H9 (cell line): ENCODE data around the gene GET4. TPM values are rescaled to one million over a fixed set of nuclear protein-coding genes. Genes with fewer than 3 reads are reported as not detected.

Experiments
- DNase-seq: peaks from one replicate; pipeline ENCODE4 v3.0.0-alpha.2; 2017
- H2AFZ ChIP-seq: one replicate; pipeline ENCODE4 v1.6.1; 2013; ENCODE audit warnings: mild to moderate bottlenecking, low read length, control low read depth, moderate library complexity
- H2AK5ac ChIP-seq: 2 replicates; pipeline ENCODE4 v1.6.1; 2013; ENCODE audit warnings: low read length, control low read depth, mixed read lengths; ENCODE audit not compliant: insufficient read length
- H2BK120ac ChIP-seq: one replicate; pipeline ENCODE4 v1.6.1; 2013; ENCODE audit warnings: low read depth, mild to moderate bottlenecking, low read length, control low read depth, inconsistent platforms; ENCODE audit not compliant: poor library complexity, severe bottlenecking
- H2BK12ac ChIP-seq: 2 replicates; pipeline ENCODE4 v1.6.1; 2013; ENCODE audit warnings: low read length, control low read depth, mixed read lengths, low read depth; ENCODE audit not compliant: insufficient read length
- H2BK15ac ChIP-seq: 2 replicates; pipeline ENCODE4 v1.6.1; 2013; ENCODE audit warnings: low read depth, low read length, control low read depth
- H2BK20ac ChIP-seq: one replicate; pipeline ENCODE4 v1.6.1; 2013; ENCODE audit warnings: low read depth, mild to moderate bottlenecking, low read length, control low read depth, inconsistent platforms; ENCODE audit not compliant: poor library complexity, severe bottlenecking
- H2BK5ac ChIP-seq: 2 replicates; pipeline ENCODE4 v1.6.1; 2013; ENCODE audit warnings: low read length, control low read depth, mixed read lengths; ENCODE audit not compliant: insufficient read length
- H3K14ac ChIP-seq: 2 replicates; pipeline ENCODE4 v1.6.1; 2013; ENCODE audit warnings: low read length, control low read depth; ENCODE audit not compliant: insufficient read depth
- H3K18ac ChIP-seq: 2 replicates; pipeline ENCODE4 v1.6.1; 2013; ENCODE audit warnings: low read depth, mild to moderate bottlenecking, mixed read lengths, low read length, control low read depth; ENCODE audit not compliant: insufficient read length
- H3K23ac ChIP-seq: 2 replicates; pipeline ENCODE4 v1.6.1; 2013; ENCODE audit warnings: low read length, control low read depth, mixed read lengths, low read depth; ENCODE audit not compliant: insufficient read length
- H3K23me2 ChIP-seq: 2 replicates; pipeline ENCODE4 v1.6.1; 2013; ENCODE audit warnings: low read depth, mild to moderate bottlenecking, mixed read lengths, low read length, control low read depth; ENCODE audit not compliant: insufficient read length, poor library complexity, severe bottlenecking
- H3K27ac ChIP-seq: 2 replicates; pipeline ENCODE4 v1.5.1; 2013; ENCODE audit warnings: low read length, control low read depth, mixed read lengths, low read depth; ENCODE audit not compliant: insufficient read length
- H3K27me3 ChIP-seq: 2 replicates; pipeline ENCODE4 v1.6.1; 2013; ENCODE audit warnings: low read length, control low read depth, inconsistent platforms; ENCODE audit not compliant: insufficient read depth
- H3K4ac ChIP-seq: 2 replicates; pipeline ENCODE4 v1.6.1; 2013; ENCODE audit warnings: low read depth, mild to moderate bottlenecking, control low read depth, inconsistent platforms, low read length, moderate library complexity
- H3K4me1 ChIP-seq: 2 replicates; pipeline ENCODE4 v1.6.1; 2013; ENCODE audit warnings: low read length, control low read depth, inconsistent platforms; ENCODE audit not compliant: insufficient read depth
- H3K4me2 ChIP-seq: 2 replicates; pipeline ENCODE4 v1.6.1; 2013; ENCODE audit warnings: low read length, control low read depth, mixed read lengths; ENCODE audit not compliant: insufficient read length, insufficient read depth
- H3K56ac ChIP-seq: 2 replicates; pipeline ENCODE4 v1.6.1; 2013; ENCODE audit warnings: low read depth, mild to moderate bottlenecking, mixed read lengths, low read length, control low read depth; ENCODE audit not compliant: insufficient read length
- H3K79me1 ChIP-seq: 2 replicates; pipeline ENCODE4 v1.6.1; 2013; ENCODE audit warnings: low read depth, mild to moderate bottlenecking, moderate library complexity, low read length, control low read depth, inconsistent platforms; ENCODE audit not compliant: insufficient read depth, poor library complexity, severe bottlenecking
- H3K79me2 ChIP-seq: 2 replicates; pipeline ENCODE4 v1.6.1; 2013; ENCODE audit warnings: low read length, control low read depth, inconsistent platforms; ENCODE audit not compliant: insufficient read depth
- H3K9ac ChIP-seq: 2 replicates; pipeline ENCODE4 v1.6.1; 2013; ENCODE audit warnings: low read length, control low read depth, mixed read lengths; ENCODE audit not compliant: insufficient read length; ENCODE audit errors: extremely low read depth
- H3K9me3 ChIP-seq: one replicate; pipeline ENCODE4 v1.6.1; 2013; ENCODE audit warnings: low read depth, low read length, inconsistent platforms; ENCODE audit not compliant: control insufficient read depth
- H3T11ph ChIP-seq: one replicate; pipeline ENCODE4 v1.6.1; 2013; ENCODE audit warnings: mild to moderate bottlenecking, low read length, control low read depth, inconsistent platforms
- H4K20me1 ChIP-seq: one replicate; pipeline ENCODE4 v1.6.1; 2013; ENCODE audit not compliant: control insufficient read depth, insufficient read length, insufficient read depth
- H4K5ac ChIP-seq: 2 replicates; pipeline ENCODE4 v1.6.1; 2013; ENCODE audit warnings: low read depth, mild to moderate bottlenecking, mixed read lengths, low read length, control low read depth; ENCODE audit not compliant: insufficient read length
- H4K8ac ChIP-seq: replicated peaks from 2 replicates; pipeline ENCODE4 v1.6.1; 2013; ENCODE audit warnings: low read length, control low read depth, mixed read lengths, low read depth; ENCODE audit not compliant: insufficient read length
- H4K91ac ChIP-seq: 2 replicates; pipeline ENCODE4 v1.6.1; 2013; ENCODE audit warnings: low read depth, mild to moderate bottlenecking, moderate library complexity, mixed read lengths, low read length, control low read depth; ENCODE audit not compliant: insufficient read length
- H3K27ac Mint-ChIP-seq, 3 experiments: 2 replicates in 2 of 3; 3 replicates in 1 of 3; pipeline ENCODE4 v1.8.0; 2020 to 2021; ENCODE audit warnings: mixed read lengths in 3 of 3, mild to moderate bottlenecking in 1 of 3, moderate library complexity in 1 of 3
- H3K27me3 Mint-ChIP-seq: 2 replicates; pipeline ENCODE4 v1.8.0; 2021; ENCODE audit warnings: low read depth, mild to moderate bottlenecking, moderate library complexity, mixed read lengths
- H3K36me3 Mint-ChIP-seq, 3 experiments: 2 replicates in 2 of 3; 3 replicates in 1 of 3; pipeline ENCODE4 v1.8.0; 2020 to 2021; ENCODE audit warnings: low read depth in 3 of 3, mixed read lengths in 3 of 3; ENCODE audit not compliant: insufficient read depth in 1 of 3
- H3K4me1 Mint-ChIP-seq, 2 experiments: 2 replicates each; pipeline ENCODE4 v1.8.0; 2020; ENCODE audit warnings: mixed read lengths in 2 of 2
- H3K4me3 Mint-ChIP-seq, 2 experiments: 2 replicates in 1 of 2; 3 replicates in 1 of 2; pipeline ENCODE4 v1.8.0; 2020 to 2021; ENCODE audit warnings: mild to moderate bottlenecking in 2 of 2, mixed read lengths in 2 of 2, moderate library complexity in 1 of 2
- H3K9me3 Mint-ChIP-seq, 2 experiments: 2 replicates in 1 of 2; 3 replicates in 1 of 2; pipeline ENCODE4 v1.8.0; 2020; ENCODE audit warnings: mild to moderate bottlenecking in 2 of 2, mixed read lengths in 2 of 2, moderate library complexity in 1 of 2
- WGBS: extraction: QIAGEN DNeasy Blood & Tissue Kit; methylation state at CpG from one replicate; pipeline ENCODE4 v1.1.7; 2013; ENCODE audit warnings: missing lambda C conversion rate, low lambda C conversion rate, mixed read lengths; ENCODE audit not compliant: insufficient read length; ENCODE audit errors: extremely low coverage; 5-methylcytosine and 5-hydroxymethylcytosine counted together
- total RNA-seq: library from RNA; stranded (reverse); gene quantifications from 2 replicates; pipeline ENCODE4 v1.2.1, GENCODE V29; 2021
- TF ChIP-seq, protein P1 (sequence below): fragments of 200-600 bp; sonication (generic); conservative IDR thresholded peaks from 3 replicates; pipeline ENCODE4 v1.8.0; 2021; ENCODE audit warnings: antibody characterized with exemption, mild to moderate bottlenecking

Gene GET4
- total RNA-seq, 1 experiment from 2014 or later = 70.2 TPM

DNA sequence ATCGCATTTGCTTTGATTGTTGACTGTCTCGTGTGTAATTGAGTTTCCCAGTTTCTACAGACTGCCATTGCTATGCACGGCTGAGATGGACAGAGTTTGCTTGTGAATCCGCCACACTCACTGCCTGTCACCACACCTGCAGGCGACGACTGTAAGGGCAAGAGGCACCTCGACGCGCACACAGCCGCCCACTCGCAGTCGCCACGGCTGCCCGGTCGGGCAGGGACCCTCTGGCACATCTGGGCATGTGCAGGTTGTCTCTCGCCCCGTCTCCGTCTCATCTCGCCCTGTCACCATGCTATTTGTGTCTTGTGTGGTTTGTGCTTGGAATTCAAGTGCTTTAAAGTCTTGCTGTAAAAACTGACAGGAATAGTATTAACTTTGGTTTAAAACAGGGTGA lies 26.6 kb upstream of the GET4 start:
- Histone ChIP-seq H3K56ac (no peak overlapping the region), H3K18ac (no peak overlapping the region), H4K20me1 (peaks cover 3% of the 10 kb centered on the region), H4K91ac (no peak overlapping the region), H3K79me2 (no peaks in the 10 kb centered on the region), H2BK15ac (no peak overlapping the region), H2BK20ac (no peak overlapping the region), H3K4me1 (no peaks in the 10 kb centered on the region), H2BK12ac (no peak overlapping the region), H2BK5ac (no peak overlapping the region), H3K79me1 (no peaks in the 10 kb centered on the region), H3K9ac (no peak overlapping the region), H3K23ac (no peak overlapping the region), H3K4ac (no peak overlapping the region), H2AK5ac (no peak overlapping the region), H3K23me2 (peaks cover 3% of the 10 kb centered on the region), H3K14ac (no peak overlapping the region), H3K4me2 (no peak overlapping the region), H3K27ac (no peak overlapping the region), H3K27me3 (no peaks in the 10 kb centered on the region), H3K9me3 (no peaks in the 10 kb centered on the region), H3T11ph (no peak overlapping the region), H2AFZ (no peak overlapping the region), H4K5ac (no peak overlapping the region), H4K8ac (no peak overlapping the region), H2BK120ac (no peak overlapping the region)
- Mint-ChIP-seq H3K27me3 (no peaks in the 10 kb centered on the region), H3K27ac (0 out of 7 replicates have a peak overlapping the region, but pooled peaks of 1 of the 3 experiments have one; percentile 77), H3K9me3 (peaks cover 3 to 7% of the 10 kb centered on the region in 2 experiments; a peak in 4 of 5 replicates), H3K4me3 (no peak overlapping the region), H3K4me1 (no peaks in the 10 kb centered on the region), H3K36me3 (peaks cover 49 to 88% (median 76%) of the 10 kb centered on the region in 3 experiments)
- no peak for DNase-seq
- TF ChIP-seq, protein P1, sequence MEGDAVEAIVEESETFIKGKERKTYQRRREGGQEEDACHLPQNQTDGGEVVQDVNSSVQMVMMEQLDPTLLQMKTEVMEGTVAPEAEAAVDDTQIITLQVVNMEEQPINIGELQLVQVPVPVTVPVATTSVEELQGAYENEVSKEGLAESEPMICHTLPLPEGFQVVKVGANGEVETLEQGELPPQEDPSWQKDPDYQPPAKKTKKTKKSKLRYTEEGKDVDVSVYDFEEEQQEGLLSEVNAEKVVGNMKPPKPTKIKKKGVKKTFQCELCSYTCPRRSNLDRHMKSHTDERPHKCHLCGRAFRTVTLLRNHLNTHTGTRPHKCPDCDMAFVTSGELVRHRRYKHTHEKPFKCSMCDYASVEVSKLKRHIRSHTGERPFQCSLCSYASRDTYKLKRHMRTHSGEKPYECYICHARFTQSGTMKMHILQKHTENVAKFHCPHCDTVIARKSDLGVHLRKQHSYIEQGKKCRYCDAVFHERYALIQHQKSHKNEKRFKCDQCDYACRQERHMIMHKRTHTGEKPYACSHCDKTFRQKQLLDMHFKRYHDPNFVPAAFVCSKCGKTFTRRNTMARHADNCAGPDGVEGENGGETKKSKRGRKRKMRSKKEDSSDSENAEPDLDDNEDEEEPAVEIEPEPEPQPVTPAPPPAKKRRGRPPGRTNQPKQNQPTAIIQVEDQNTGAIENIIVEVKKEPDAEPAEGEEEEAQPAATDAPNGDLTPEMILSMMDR = no peak
- no CpG with 5 or more reads among the region's 19 CpGs for WGBS
